Measurements from ENCODE around the gene LIN7B. TPM values are rescaled to one million over a fixed set of nuclear protein-coding genes. Genes with fewer than 3 reads are reported as not detected.

Gene LIN7B
- total and polyA plus RNA-seq, 2 of the 8 experiments (the other 6 are each of a cell fraction or from before 2014, with no cell fraction given), result 4.1 to 4.2 TPM

GRCh38 chr19:49092686-49093085 lies 21.5 kb upstream of the LIN7B start:
- H3K36me3 ChIP-seq (ENCODE audit: control insufficient read depth in 2 of 4, insufficient read depth in 4 of 4, low read length in 3 of 4), result peaks cover 32 to 64% (median 50%) of the 10 kb centered on the region in 4 experiments
- no peak overlapping the region for H2BK120ac ChIP-seq (replicated peaks; ENCODE audit: low read depth, low read length)
- H3K27ac ChIP-seq (ENCODE audit: low read depth, low read length), result no peak overlapping the region
- no peaks in the 10 kb centered on the region for H3K9me3 ChIP-seq (ENCODE audit: insufficient read depth in 2 of 2, low read depth in 1 of 2, low read length in 1 of 2)
- peaks cover 13% of the 10 kb centered on the region for H3K79me1 ChIP-seq (ENCODE audit: low read depth, low read length)
- H4K91ac ChIP-seq (replicated peaks; ENCODE audit: insufficient read length, low read length), result no peak overlapping the region
- no peaks in the 10 kb centered on the region for H3K23me2 ChIP-seq (ENCODE audit: low read depth, low read length)
- no peak overlapping the region for H3K14ac ChIP-seq (ENCODE audit: insufficient read length)
- H2AK5ac ChIP-seq (ENCODE audit: low read depth, low read length), result no peak overlapping the region
- no peak overlapping the region for H3K23ac ChIP-seq (ENCODE audit: insufficient read length)
- FAIRE-seq, result no peak
- H4K20me1 ChIP-seq (replicated peaks in 1 of 2; ENCODE audit: control insufficient read depth in 1 of 2, insufficient read depth in 2 of 2, low read length in 2 of 2), result peaks cover 29 to 35% of the 10 kb centered on the region in 2 experiments
- POLR2A ChIA-PET (ENCODE audit: partially characterized antibody), result interaction anchor here (1.8 to 10.1 kb wide), 3 partner anchors 10 to 19 kb away, joined by 3 to 67 read pairs (median 30); partner anchors contain the start of gene LIN7B
- H3K4me3 ChIP-seq (ENCODE audit: extremely low read depth in 1 of 4, insufficient read depth in 2 of 4, low read depth in 3 of 4, low read length in 4 of 4), result no peak overlapping the region
- no peaks in the 10 kb centered on the region for H3K27me3 ChIP-seq (replicated peaks in 1 of 4; ENCODE audit: control insufficient read depth in 3 of 4, extremely low read depth in 1 of 4, insufficient read depth in 3 of 4, low read length in 3 of 4)
- no peak overlapping the region for H2BK5ac ChIP-seq (ENCODE audit: low read depth, low read length)
- H2BK12ac ChIP-seq (ENCODE audit: low read depth, low read length), result no peak overlapping the region
- no peak overlapping the region for H3K4ac ChIP-seq (replicated peaks; ENCODE audit: insufficient read length, low read depth, low read length)
- no peak for TF ChIP-seq POLR2AphosphoS5 (IDR thresholded peaks at IDR 0.05; ENCODE audit: low read depth, low read length)
- no peak for TF ChIP-seq RBBP5 (IDR thresholded peaks at IDR 0.05; ENCODE audit: borderline replicate concordance, low read depth, low read length)
- TF ChIP-seq KDM1A (IDR thresholded peaks at IDR 0.05; ENCODE audit: borderline replicate concordance, low read length), result no peak
- no peak for TF ChIP-seq JUND (IDR thresholded peaks at IDR 0.05; ENCODE audit: low read length)
- TF ChIP-seq FOSL1 (IDR thresholded peaks at IDR 0.05; ENCODE audit: insufficient read depth, low read depth, low read length), result no peak
- no peak for TF ChIP-seq CHD1 (IDR thresholded peaks at IDR 0.05; ENCODE audit: low read depth, low read length)
- no peak for TF ChIP-seq SIN3A (conservative IDR thresholded peaks at IDR 0.05 in 1 of 2, IDR thresholded peaks at IDR 0.05 in 1 of 2; ENCODE audit: low read depth in 1 of 2, low read length in 2 of 2)
- TF ChIP-seq CBX5 (IDR thresholded peaks at IDR 0.05; ENCODE audit: low read depth, low read length), result no peak
- no peak for TF ChIP-seq ASH2L (IDR thresholded peaks at IDR 0.05; ENCODE audit: low read length)
- no peak overlapping the region for H2BK20ac ChIP-seq (ENCODE audit: low read length)
- H4K5ac ChIP-seq (ENCODE audit: insufficient read length, low read depth, low read length), result no peak overlapping the region
- WGBS, 2 experiments (ENCODE audit: extremely low coverage in 1 of 2, insufficient coverage in 1 of 2, insufficient read length in 1 of 2, insufficient replicate concordance in 2 of 2, low coverage in 1 of 2, low lambda C conversion rate in 2 of 2, missing lambda C conversion rate in 1 of 2), result 88% methylated on average over 6 of the region's 6 CpGs; no CpG with 5 or more reads in 1 of the 2 experiments
- H3K4me1 ChIP-seq (replicated peaks in 1 of 4; ENCODE audit: control insufficient read depth in 3 of 4, insufficient read depth in 4 of 4, low read length in 3 of 4), result no peaks in the 10 kb centered on the region
- no peak for DNase-seq (ENCODE audit: low read depth in 1 of 2, low spot score in 2 of 2)
- no peak overlapping the region for H4K8ac ChIP-seq (ENCODE audit: extremely low read depth, insufficient read depth, low read length)
- no peak overlapping the region for H3K9ac ChIP-seq (replicated peaks in 1 of 4; ENCODE audit: extremely low read depth in 1 of 4, low read depth in 3 of 4, low read length in 3 of 4)
- no peak overlapping the region for H3K18ac ChIP-seq (ENCODE audit: extremely low read depth, low read length)
- CTCF ChIA-PET (ENCODE audit: partially characterized antibody), result interaction anchor here (1.6 kb wide), 2 partner anchors 13 to 54 kb away, joined by 3 to 5 read pairs; no protein-coding TSS in a partner anchor
- no peak overlapping the region for H2BK15ac ChIP-seq (ENCODE audit: low read length)
- no peak overlapping the region for H2AFZ ChIP-seq (ENCODE audit: low read length)
- peaks cover 14 to 54% of the 10 kb centered on the region in 2 experiments for H3K79me2 ChIP-seq (ENCODE audit: control insufficient read depth in 1 of 2, insufficient read depth in 2 of 2, low read length in 2 of 2)
- no peak overlapping the region for H3K56ac ChIP-seq (replicated peaks; ENCODE audit: insufficient read length, low read depth, low read length)
- no peak overlapping the region for H3K4me2 ChIP-seq (ENCODE audit: insufficient read depth in 1 of 2, low read depth in 2 of 2, low read length in 2 of 2)
